Activated CD4-positive, alpha-beta T cell treated with anti-CD3 and anti-CD28 coated beads, Interleukin-2, amount 10 ng/mL, durations not matched to agents 7 days and 5 days (primary cell): ENCODE measurements around the gene NBPF26. TPM values are rescaled to one million over a fixed set of nuclear protein-coding genes. Genes with fewer than 3 reads are reported as not detected.
"Not testable (repeated sequence)": the region's sequence is repeated elsewhere in the genome, so short reads cannot be mapped to it uniquely, and the experiment has no call there.

Experiments
- CTCF ChIA-PET: fragments of 350-600 bp; sonication (Branson Sonifier 250); formaldehyde crosslinking; loops from one replicate; lab custom pipeline; 2021; ENCODE audit warnings: antibody characterized with exemption; lab: Charles Lee
- POLR2A ChIA-PET: fragments of 350-600 bp; sonication (Branson Sonifier 250); formaldehyde crosslinking; loops from one replicate; lab custom pipeline; 2021; ENCODE audit warnings: antibody characterized with exemption; lab: Charles Lee
- DNase-seq: peaks from one replicate; pipeline ENCODE4 v3.0.0-alpha.2; 2020
- H3K27ac Mint-ChIP-seq: one replicate; pipeline ENCODE4 v1.8.0; 2021; ENCODE audit warnings: mild to moderate bottlenecking, moderate library complexity, mixed read lengths
- H3K27me3 Mint-ChIP-seq: one replicate; pipeline ENCODE4 v1.8.0; 2021; ENCODE audit warnings: mixed read lengths
- H3K36me3 Mint-ChIP-seq: one replicate; pipeline ENCODE4 v1.8.0; 2021; ENCODE audit warnings: low read depth, mixed read lengths
- H3K4me1 Mint-ChIP-seq: one replicate; pipeline ENCODE4 v1.8.0; 2021; ENCODE audit warnings: mixed read lengths
- H3K4me3 Mint-ChIP-seq: one replicate; pipeline ENCODE4 v1.8.0; 2021; ENCODE audit warnings: mild to moderate bottlenecking, moderate library complexity, mixed read lengths
- H3K9me3 Mint-ChIP-seq: one replicate; pipeline ENCODE4 v1.8.0; 2021; ENCODE audit warnings: mixed read lengths
- total RNA-seq, 2 experiments: library from RNA; stranded (reverse); gene quantifications; one replicate each; pipeline ENCODE4 v1.2.3, GENCODE V29; 2021

The NBPF26 gene
- 10 to 100 TPM; 19.6 to 21.9 TPM for total RNA-seq

DNA sequence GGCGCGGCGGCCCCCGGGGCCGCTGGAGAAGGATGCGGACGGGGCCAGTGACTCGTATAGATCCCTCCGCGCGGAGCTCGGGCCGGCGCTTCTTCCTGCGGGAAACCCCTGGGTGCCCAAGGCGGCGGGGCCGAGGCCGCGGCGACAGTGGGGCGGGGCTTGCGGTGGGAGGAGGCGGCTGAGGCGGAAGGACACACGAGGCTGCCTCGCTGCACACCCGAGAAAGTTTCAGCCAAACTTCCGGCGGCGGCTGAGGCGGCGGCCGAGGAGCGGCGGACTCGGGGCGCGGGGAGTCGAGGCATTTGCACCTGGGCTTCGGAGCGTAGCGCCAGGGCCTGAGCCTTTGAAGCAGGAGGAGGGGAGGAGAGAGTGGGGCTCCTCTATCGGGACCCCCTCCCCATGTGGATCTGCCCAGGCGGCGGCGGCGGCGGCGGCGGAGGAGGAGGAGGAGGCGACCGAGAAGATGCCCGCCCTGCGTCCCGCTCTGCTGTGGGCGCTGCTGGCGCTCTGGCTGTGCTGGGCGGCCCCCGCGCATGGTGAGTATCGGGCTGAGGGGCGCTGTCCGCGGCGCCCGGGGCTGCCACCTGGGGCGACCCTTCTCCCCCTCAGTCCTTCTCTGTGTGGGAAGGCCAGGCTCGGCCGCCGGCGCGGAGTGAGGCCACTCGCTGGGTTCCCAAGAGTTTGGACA lies at the start of gene NBPF26:
NBPF26 (plus strand) TSS at position 231 of the 688 bp plus-strand sequence.
- peak; percentile 65 for DNase-seq
- H3K36me3 Mint-ChIP-seq, POLR2A ChIA-PET, H3K9me3 Mint-ChIP-seq, H3K27ac Mint-ChIP-seq, H3K27me3 Mint-ChIP-seq, H3K4me1 Mint-ChIP-seq, CTCF ChIA-PET: not testable (repeated sequence)
- H3K4me3 Mint-ChIP-seq, result peak within 1 kb of the TSS; percentile 40

DNA sequence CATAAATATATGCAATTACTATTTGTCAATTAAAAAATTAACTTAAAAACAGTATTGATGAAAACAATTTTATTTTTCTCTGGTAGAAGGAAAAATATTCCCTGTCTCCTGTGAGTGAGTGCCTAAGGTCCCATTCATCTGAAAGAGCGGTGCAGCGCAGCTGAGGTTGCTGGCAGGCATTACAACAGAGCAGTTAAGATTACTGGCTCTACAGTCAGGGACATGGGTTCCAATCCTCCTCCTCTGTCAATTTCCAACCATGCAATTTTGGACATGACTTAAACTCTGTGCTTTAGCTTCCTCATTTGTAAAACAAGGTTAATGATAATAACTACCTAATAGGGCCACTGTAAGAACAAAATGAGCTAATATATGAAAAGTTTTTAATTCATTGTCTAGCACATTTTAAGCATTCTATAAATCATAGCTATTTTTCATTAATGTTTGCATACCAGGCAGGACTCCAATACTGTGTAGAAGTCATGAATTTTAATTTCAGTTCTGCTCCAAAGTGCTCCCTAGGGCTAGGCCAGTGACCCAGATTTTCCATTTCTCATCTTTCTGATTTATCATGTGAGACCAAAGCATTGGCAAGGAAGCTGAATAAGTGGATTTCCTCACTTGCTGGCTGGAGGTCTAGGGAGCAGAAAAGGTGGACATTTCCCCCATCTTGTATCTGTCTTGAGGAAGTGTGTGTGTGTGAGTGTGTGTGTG lies 43.5 kb upstream of the NBPF26 start:
- H3K4me1 Mint-ChIP-seq, H3K36me3 Mint-ChIP-seq, H3K27me3 Mint-ChIP-seq, CTCF ChIA-PET, H3K27ac Mint-ChIP-seq, POLR2A ChIA-PET, DNase-seq, H3K9me3 Mint-ChIP-seq, H3K4me3 Mint-ChIP-seq: not testable (repeated sequence)

DNA sequence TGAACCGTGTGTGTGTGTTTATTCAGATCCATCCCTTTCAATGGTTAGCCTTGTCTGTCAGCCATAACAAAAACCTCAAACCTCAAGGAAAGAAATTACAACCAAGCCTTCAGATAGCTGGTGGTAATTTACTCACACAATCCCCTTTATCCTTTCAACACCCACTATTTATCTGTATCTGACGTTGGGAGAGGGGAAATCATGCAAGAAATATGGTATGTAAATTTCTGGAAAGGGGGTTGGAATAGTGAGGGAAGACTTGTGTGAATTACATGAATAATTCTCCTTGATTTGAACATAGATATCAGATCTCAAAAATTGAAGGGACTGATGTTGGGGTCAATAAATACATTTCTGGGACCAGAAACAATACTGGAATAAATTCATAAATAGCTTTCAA lies 42.8 kb upstream of the NBPF26 start:
- CTCF ChIA-PET, H3K4me3 Mint-ChIP-seq, H3K36me3 Mint-ChIP-seq, H3K27ac Mint-ChIP-seq, H3K27me3 Mint-ChIP-seq, H3K4me1 Mint-ChIP-seq, DNase-seq, POLR2A ChIA-PET, H3K9me3 Mint-ChIP-seq: not testable (repeated sequence)

DNA sequence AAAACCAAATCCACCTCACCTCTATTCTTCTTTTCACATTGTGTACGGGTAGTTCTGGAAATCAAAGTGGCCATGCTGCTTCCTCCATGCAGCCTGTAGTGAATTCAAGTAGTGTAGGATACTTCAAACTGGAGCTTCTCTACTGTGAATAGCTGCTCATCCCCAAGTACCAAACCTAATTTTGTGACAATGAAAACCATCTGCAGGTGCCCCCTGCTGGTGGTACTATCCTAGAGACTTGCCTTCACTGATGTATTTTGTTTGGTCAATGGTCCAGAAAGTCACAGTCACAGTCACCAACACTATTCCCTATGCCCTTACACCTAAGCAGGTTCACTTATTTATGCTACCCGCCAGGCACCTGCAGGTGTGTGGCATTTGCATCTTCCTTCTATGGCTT lies 39.3 kb upstream of the NBPF26 start:
- H3K4me3 Mint-ChIP-seq, CTCF ChIA-PET, H3K4me1 Mint-ChIP-seq, POLR2A ChIA-PET, H3K36me3 Mint-ChIP-seq, H3K27me3 Mint-ChIP-seq, H3K27ac Mint-ChIP-seq, DNase-seq, H3K9me3 Mint-ChIP-seq: not testable (repeated sequence)

DNA sequence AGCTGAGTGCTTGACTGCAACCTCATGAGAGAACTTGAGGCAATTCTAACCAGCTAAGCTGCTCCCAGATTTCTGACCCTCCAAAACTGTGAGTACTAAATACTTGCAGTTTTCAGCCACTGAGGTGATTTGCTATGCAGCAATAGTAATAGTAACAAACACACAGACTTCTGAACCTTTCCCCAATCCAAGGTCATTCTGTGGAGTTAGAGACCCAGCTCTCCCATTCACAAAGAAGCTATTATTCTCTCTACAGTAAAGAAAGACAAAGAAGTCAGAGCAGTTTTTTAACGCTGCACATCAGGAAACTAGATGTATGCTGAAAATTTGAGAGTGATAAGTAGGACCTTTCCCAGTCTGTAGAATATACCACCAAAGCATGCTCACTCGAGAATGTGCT lies 38.1 kb upstream of the NBPF26 start:
- H3K27me3 Mint-ChIP-seq, H3K27ac Mint-ChIP-seq, DNase-seq, H3K9me3 Mint-ChIP-seq, H3K4me1 Mint-ChIP-seq, CTCF ChIA-PET, H3K36me3 Mint-ChIP-seq, POLR2A ChIA-PET, H3K4me3 Mint-ChIP-seq: not testable (repeated sequence)

DNA sequence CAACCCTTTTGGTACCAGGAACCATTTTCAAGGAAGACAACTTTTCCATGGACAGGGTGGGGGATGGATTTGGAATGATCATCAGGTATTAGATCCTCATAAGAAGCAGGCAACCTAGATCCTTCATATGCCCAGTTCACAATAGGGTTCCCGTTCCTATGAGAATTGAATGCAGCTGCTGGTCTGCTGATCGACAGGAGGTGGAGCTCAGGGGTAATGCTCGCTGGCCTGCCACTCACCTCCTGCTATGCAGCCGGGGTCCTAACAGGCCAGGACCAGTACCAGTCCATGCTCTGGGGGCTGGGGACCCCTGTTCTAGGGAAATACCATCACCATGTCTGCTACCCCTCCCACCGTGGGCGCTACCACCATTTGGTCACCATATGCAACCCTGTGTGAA lies 36.5 kb upstream of the NBPF26 start:
- H3K27ac Mint-ChIP-seq, H3K4me1 Mint-ChIP-seq, CTCF ChIA-PET, H3K9me3 Mint-ChIP-seq, POLR2A ChIA-PET, H3K36me3 Mint-ChIP-seq, H3K27me3 Mint-ChIP-seq, DNase-seq, H3K4me3 Mint-ChIP-seq: not testable (repeated sequence)

DNA sequence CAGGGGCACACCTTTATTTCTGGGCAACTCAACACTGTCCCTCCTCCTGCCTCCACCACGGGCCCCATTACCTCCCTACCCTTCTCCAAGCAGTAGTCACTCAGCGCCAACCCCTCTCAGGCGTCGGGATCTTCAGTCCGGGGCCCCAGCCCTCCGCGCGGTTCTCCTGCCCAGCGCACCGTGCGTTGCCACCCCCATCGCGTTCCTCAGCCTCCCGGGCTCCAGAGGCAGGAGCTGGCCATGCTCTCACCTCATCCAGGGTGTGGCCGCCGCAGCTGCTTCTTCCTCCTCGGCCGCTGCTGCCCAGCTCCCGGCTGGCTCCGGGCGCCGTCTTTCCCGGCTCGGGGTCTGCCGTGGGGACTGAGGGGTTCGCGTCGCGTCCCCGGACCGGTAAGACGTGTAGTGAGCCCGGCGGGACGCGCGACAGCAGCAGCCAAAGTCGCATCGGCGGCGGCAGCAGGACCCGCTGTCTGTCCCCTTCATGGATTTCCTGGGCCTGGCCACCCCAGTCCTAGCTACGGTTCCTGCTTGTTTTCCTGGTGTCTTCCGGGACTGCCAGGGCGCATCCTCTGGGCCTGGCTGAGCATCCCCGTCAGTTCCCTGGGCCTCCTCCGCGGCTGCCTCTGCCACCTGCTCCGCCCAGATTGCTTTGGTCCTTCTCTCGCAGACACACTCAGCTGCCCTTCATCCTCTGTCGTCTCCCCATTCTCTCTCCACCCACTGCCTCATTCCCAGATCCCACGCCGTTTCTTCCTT lies 22.8 kb upstream of the NBPF26 start:
- H3K36me3 Mint-ChIP-seq, H3K4me1 Mint-ChIP-seq, DNase-seq, H3K27me3 Mint-ChIP-seq, CTCF ChIA-PET, H3K9me3 Mint-ChIP-seq, POLR2A ChIA-PET, H3K27ac Mint-ChIP-seq, H3K4me3 Mint-ChIP-seq: not testable (repeated sequence)

DNA sequence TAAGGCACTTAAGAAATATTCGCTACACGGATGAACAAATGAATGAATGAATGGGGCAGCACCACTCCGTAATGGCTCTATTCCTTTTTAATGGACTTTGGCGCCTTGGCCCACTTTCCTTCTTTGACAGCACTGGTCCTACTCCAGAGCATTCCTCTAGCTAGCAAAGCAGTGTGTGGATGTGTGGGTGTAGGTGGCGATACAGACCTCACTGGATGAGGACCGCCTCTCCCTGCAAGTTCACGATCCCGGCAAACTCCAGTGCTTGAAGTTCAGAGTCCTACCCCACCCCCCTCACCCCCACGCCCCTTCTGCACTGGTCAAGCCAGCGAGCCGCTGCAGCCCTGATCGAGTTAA lies 409 bp upstream of the NBPF26 start:
- H3K4me1 Mint-ChIP-seq, DNase-seq, H3K27ac Mint-ChIP-seq, CTCF ChIA-PET, H3K27me3 Mint-ChIP-seq, H3K9me3 Mint-ChIP-seq, POLR2A ChIA-PET, H3K36me3 Mint-ChIP-seq: not testable (repeated sequence)
- peak overlapping the region; percentile 40 for H3K4me3 Mint-ChIP-seq

DNA sequence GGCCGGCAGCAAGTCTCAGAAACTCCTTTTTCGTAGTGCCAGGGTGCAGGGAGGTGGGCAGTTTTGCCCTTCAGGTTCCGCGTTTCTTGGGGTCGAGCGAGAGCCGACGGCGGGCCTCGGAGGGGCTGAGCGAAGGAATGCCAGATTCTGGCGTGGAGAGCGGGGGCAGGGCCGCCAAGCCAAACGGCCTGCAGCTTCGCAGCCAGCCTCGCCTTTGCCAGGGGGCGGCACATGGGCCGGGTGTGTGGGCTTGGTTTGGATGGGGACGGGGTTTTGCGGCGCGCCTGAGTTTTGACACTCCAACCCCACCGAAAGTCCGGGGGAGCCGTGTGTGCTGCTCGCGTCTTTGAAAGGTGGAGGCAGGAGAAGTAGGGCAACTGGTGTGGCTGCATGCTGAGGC lies 762 bp downstream of the NBPF26 start:
- H3K4me1 Mint-ChIP-seq, DNase-seq, H3K9me3 Mint-ChIP-seq, H3K27me3 Mint-ChIP-seq, CTCF ChIA-PET, H3K36me3 Mint-ChIP-seq, H3K4me3 Mint-ChIP-seq, POLR2A ChIA-PET, H3K27ac Mint-ChIP-seq: not testable (repeated sequence)

DNA sequence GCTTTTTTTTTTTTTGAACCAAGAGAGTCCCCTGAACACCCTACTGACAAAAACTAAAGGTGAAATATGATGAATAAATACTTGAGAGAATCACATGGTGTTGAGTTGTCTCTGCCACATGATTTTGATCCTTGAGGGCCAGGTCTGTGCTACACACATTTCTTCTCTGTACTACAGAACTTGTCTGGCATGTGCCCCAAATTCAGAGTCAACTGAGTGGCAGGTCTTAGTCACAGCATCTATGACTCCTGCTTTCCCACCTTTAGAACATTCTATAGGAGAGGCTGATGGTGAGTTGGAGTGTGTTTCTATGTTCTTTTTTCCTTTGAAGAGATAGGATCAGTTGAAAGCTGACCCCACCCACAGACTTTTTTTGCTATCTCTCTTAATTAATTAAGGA lies 5.1 kb downstream of the NBPF26 start:
- H3K9me3 Mint-ChIP-seq, DNase-seq, H3K27ac Mint-ChIP-seq, H3K4me3 Mint-ChIP-seq, H3K4me1 Mint-ChIP-seq, H3K27me3 Mint-ChIP-seq, CTCF ChIA-PET, POLR2A ChIA-PET, H3K36me3 Mint-ChIP-seq: not testable (repeated sequence)

DNA sequence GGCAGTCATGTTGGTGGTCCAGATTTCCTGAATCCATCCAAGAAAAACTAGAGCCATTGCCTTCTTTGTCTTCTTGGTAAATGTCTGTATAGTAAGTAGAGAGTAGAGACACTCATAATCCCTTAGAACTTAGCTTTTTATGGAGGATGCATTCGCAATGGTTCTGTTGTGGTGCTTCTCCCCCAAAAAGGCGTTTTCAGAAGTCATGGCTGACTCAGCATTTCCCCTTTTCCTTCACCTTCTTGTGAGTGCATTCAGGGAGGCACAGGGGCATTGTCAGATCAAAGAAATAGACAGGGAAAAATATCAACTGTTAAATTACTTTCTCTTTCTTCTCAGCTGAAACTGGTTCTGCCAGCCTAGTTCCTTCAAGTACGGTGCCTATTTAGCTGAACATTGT lies 45.3 kb downstream of the NBPF26 start:
- H3K27me3 Mint-ChIP-seq, H3K4me3 Mint-ChIP-seq, H3K4me1 Mint-ChIP-seq, H3K36me3 Mint-ChIP-seq, CTCF ChIA-PET, H3K9me3 Mint-ChIP-seq, DNase-seq, POLR2A ChIA-PET, H3K27ac Mint-ChIP-seq: not testable (repeated sequence)

DNA sequence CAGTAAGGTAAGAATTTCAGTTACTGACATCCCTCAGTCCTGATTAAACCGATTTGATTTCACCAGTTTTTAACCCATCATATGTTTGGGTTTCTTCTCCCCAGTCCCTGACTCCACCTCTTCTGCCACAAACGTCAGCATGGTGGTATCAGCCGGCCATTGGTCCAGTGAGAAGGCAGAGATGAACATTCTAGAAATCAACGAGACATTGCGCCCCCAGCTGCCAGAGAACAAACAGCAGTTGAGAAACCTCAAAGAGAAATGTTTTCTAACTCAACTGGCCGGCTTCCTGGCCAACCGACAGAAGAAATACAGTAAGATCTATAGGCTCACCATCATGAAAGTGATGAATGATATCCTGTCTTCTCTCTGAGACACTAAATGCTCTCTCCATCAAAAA lies 81.7 kb downstream of the NBPF26 start:
- H3K9me3 Mint-ChIP-seq, H3K27me3 Mint-ChIP-seq, CTCF ChIA-PET, POLR2A ChIA-PET, H3K4me1 Mint-ChIP-seq, H3K27ac Mint-ChIP-seq, H3K4me3 Mint-ChIP-seq, H3K36me3 Mint-ChIP-seq: not testable (repeated sequence)
- DNase-seq, result peak; percentile 5

DNA sequence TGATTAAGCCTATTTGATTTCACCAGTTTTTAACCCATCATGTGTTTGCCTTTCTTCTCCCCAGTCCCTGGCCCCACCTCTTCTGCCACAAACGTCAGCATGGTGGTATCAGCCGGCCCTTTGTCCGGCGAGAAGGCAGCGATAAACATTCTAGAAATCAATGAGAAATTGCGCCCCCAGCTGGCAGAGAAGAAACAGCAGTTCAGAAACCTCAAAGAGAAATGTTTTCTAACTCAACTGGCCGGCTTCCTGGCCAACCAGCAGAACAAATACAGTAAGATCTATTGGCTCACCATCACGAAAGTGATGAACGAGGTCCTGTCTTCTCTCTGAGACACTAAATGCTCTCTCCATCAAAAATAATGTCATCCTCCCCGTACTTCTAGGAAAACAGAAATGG lies 88.1 kb downstream of the NBPF26 start:
- H3K27ac Mint-ChIP-seq, POLR2A ChIA-PET, H3K9me3 Mint-ChIP-seq, H3K4me1 Mint-ChIP-seq, H3K27me3 Mint-ChIP-seq, CTCF ChIA-PET, H3K4me3 Mint-ChIP-seq, H3K36me3 Mint-ChIP-seq: not testable (repeated sequence)
- DNase-seq, result peak; percentile 24
